Measurements from ENCODE around the gene PRDM16.

The PRDM16 gene

DNA sequence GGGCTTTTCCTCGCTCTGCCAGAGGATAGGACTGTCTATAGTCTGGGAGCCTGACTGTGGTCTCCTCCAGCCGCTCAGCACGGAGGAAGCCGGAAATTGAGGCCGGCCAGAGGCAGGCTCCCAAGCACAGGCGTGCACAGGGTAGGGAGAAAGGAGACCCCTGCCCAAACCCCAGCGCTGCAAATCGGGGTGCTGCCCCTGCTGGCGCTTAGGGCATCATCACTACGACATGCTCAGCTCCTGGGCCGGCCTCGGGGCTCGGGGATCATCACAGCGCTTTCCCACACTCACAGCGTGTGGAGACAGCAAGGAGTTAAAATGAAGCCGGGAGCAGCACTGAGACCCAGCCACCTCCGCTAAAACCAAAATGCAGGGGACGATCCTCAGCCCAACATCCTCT, 322.7 kb downstream of the PRDM16 start:
- no peak for DNase-seq

DNA sequence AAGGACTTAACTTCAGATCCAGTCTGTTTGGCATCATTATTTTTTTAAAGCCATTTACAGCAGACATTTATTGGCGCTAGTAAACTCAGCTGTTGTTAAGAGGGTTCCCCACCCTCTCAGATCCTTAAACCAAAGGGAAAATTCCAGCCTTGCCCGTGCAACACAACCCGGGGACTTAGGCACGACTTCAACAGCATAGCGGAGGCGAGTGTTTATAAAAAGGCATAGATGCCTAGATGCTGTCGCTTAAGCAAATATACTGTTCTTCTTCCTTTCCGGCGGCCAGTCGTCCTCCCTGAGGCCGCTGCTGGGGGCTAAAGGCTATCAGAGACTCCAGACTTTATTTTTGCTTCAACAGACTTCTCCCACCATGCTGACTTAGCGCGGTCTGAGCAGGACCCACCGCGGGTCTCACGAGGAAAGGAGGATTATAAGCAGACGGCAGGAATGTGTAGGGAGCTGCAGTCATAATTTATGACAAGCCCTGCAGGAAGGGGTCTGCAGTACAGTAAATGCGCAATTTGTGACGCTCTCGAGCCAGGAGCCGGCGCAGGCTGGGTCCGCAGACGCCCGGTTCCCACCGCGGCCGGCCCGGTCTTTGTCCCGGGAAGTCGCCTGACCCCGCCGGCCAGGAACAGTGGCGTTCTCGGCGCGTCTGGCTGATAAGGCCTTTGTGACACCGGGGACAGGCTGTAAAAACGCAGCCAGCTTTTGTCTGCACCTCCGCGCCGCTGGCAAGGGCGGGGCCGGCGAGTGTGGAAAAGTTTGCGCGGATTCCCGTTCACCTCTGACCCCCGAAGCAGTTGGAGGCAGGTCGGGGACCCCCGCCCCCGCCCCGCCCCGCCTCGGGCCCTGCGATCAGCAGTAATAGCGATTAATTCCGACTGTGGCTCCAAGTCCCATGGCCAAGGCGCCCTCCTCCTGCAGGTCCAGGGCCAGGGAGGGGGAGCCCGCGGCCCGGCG, 324.3 kb downstream of the PRDM16 start:
- DNase-seq = no peak

DNA sequence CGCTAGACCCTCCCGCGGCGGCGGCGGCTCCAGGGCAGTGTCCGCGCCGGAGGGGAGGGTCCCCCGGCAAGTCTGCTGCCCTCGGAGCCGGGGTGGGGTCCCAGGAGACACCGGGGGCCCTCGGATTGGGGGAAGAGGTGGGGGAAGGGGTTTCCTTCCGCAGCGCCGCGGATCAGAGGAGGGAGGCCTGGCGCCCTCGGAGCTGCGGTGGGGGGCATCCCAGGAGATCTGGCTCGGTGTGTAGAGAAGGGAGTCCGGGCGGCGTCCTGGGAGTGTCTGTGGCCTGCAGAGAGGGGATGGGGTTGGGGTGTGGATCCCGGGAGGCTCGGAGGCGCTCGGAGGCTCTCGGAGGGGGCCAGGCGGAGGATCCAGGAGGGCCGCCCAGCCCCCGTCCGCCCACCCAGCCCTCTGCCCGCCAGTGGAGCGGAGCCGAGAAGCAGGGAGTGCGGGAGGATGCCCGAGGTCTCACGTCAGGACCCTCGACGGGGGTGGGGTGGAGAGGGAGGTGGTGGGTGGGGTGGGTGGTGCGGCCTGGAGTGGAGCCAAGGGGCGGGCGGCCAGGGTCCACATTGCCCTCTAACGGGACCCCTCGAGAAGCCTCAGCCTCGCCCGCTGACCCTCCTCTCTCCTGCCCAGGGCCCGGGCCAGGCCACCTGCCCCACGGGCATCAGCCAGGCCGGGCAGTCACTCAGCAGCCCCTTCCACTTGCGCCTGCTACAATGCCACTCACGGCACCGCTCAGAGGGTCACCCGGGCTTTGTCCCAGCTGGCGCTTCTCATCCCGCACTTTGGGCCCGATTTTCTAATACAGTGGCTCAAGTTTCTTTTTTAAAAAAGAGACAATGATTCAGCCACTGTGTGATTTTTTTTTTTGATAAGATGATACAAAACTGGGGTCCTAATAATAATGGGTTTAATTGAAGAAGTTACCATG, 325.3 kb downstream of the PRDM16 start:
- no peak for DNase-seq

DNA sequence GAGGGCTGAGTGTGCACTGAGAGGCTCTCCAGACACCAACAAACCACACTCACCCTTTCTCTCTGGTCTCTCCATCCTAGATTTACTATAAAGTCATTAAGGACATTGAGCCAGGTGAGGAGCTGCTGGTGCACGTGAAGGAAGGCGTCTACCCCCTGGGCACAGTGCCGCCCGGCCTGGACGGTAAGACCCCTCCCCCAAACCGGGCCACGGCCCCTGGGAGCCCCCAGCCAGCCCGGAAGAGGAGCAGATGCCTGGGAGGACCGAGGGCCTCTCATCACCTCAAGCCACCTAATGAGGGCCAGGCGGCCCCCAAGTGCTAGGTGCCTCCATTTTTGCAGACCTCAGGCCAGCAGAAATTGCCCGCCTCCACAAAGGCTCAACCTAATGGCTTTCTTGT, 327.4 kb downstream of the PRDM16 start:
- no peak for DNase-seq

DNA sequence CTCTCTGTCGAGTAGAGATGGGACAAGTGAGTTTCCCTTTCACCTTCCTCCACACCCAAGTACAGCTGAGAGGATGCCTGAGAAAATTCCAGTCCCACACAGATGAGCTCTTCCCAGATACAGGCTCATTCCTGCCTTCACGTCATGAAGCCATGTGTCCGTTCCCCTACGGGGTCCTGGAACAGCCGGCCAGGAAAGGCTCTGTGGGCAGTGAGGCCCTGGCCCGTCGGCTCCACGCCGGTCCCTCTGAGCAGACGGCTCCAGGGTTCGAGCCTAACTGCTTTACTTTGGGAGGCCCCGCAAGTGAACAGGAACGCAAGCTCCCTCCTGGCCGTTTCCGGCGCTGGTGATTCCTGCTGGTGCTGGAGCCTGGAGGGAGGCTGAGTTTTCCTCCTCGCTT, 328.3 kb downstream of the PRDM16 start:
- DNase-seq = no peak

DNA sequence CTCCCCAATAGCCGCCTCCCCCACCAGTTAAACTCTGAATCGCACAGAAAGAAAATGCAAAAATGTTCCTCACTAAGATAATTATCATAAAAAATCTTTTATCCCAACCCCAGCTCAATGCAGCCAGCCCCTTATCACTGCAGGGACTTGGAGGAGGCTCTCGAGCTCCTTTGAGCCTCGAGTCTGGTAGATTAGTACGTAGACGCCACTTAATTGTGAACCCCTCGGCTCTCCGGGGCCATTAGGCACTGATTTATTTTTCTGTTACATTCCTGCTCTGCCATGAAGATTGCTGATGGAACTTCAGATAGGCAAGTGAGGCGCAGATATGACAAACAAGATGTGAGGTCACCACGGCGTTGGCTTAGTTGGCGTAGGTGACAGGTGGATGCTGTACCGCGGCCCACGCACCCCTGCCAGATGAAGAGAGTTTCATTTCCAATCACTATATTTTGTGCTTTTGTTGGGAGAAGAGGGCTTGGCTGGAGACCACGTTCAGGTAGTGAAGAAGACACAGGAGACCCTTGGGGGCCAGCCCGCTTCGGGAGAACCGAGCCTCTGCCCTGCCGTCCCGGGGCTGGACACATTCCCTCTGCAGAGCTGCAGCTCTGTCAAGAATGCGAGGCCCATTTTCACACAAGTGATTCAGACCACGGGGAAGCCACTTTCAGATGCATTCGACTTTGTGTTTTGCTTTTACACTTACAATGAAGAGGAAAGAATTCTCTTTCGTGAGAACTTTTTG, 329.6 kb downstream of the PRDM16 start:
- no peak for DNase-seq

- DNase-seq = no peak
These were observed 330.7 kb downstream of the PRDM16 start for GRCh38 chr1:3399732-3400131.

DNA sequence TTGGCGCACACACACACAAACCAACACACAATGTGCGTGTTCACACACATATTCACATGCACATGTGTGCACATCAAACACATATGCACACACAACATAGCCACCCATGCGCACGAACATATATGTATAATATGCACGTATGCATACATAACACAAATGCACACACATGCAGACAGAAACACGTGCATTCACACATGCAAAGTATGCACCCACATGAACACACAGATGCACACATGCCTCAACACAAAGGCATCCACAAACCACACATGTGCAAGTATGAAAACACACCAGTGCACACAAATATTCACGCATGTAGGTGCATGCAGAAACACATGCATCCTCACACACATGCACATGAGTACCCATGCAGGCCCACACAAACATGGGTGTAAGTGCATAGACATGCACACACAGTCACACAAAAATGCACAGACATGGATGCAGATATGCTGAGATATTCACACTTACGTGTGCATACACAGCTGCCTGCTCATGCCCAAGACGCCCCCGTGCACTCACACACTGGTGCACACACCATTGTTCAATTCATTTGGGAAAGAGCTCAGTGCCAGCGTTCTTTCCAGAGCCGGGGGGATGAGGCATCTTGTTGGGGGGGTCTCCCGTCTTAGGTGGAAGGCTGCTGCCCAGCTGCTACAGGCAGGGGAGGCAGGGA, 332.7 kb downstream of the PRDM16 start:
- no peak for DNase-seq

- DNase-seq = no peak
These were observed 333.4 kb downstream of the PRDM16 start for GRCh38 chr1:3402258-3403010.

- DNase-seq = no peak
These were observed 334.0 kb downstream of the PRDM16 start for GRCh38 chr1:3403011-3403345.

DNA sequence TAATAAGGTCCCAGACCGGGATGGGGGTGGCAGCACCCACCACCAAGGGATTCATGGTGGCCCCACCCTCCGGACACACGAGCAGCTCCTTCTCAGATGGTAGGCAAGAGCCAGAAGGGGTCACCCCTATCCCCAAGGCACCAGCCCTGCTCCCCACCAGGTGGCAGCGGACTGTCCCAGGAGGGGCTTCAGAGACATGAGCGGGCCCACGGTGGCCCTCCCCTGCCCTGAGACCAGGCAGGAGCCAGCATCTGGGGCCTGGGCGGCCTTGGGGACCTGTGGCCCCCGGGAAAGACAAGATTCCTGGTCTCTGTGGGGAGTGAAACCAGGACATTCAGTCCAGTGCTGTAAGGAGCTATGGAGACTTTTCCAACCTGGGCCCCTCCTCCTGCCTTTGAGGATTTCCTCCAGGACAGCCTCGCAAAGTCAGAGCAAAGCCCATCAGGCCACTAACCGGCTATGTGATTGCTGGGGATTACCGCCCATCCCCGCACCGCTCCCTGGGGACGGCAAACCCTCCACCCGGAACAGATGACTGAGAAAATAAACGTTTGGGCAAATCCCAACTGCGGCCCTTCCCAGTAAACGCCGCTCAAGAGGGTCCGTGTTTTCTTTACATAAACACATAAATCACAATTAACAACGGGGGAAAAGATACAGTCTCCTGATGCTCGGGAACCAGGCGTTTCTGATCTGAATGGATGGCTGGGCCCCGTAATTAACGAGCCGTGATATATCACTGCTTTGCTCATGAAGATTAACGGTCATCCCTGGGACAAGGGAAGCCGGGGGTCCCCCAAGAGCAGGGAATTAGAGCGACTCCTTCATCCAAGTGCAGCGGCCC, 334.6 kb downstream of the PRDM16 start:
- DNase-seq = no peak

DNA sequence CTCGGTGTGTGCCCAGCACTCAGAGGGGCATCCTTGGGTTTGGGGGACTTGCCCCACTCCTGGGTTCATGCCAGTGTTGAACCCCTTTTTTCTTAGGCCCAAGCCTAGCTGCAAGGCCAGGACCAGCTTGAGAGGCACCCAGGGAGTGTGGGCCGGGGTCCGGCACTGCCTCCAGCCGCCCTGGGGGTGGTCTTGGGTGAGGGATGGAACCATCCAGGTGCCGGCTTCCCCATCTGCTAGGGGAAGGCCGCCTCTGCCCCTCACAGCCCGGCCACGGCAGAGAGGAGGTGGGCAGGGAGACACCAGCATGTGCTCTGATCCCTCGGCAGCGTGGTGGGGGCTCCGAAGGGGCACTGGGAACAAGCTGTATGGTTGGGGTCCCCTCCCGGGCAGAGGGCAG, 335.3 kb downstream of the PRDM16 start:
- no peak for DNase-seq

- DNase-seq = no peak
These were observed 335.8 kb downstream of the PRDM16 start for GRCh38 chr1:3404801-3405200.

DNA sequence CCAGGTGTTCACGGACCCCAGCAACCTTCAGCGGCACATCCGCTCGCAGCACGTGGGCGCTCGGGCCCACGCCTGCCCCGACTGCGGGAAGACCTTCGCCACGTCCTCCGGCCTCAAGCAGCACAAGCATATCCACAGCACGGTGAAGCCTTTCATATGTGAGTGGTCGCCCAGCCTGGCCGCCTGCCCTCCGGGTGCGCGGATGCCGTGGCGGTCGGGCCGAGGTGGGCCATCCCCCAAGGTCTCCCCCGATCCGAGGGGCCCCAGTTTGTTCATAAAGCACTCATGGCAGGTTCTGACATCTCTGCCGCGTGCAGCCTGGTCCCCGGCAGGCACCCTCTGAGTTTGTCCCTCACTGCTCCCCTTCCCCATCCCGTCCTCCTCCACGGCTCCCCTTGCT, 336.5 kb downstream of the PRDM16 start:
- DNase-seq = no peak

GRCh38 chr1:3405974-3406867, 337.2 kb downstream of the PRDM16 start:
- DNase-seq = no peak

DNA sequence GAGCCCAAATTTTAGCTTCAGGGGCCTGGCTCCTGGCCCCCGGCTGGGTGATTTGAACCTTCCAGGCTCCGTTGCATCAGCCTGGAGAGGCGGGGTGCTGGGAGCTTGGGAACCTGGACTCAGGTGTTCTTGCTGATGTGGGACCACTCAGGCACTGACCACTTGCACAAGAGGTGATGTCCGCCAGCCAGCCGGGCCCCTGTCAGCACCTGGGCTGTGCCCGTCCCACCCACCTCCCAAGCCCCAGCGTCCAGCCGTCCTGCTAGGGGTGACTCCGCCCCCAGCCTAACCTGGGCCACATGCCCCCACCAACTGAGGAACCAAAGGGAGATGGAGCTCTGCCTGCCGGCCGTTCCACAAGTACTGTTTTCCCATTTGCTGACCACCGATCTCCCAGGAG, 338.0 kb downstream of the PRDM16 start:
- no peak for DNase-seq

GRCh38 chr1:3408751-3409266, 339.8 kb downstream of the PRDM16 start:
- DNase-seq = no peak

DNA sequence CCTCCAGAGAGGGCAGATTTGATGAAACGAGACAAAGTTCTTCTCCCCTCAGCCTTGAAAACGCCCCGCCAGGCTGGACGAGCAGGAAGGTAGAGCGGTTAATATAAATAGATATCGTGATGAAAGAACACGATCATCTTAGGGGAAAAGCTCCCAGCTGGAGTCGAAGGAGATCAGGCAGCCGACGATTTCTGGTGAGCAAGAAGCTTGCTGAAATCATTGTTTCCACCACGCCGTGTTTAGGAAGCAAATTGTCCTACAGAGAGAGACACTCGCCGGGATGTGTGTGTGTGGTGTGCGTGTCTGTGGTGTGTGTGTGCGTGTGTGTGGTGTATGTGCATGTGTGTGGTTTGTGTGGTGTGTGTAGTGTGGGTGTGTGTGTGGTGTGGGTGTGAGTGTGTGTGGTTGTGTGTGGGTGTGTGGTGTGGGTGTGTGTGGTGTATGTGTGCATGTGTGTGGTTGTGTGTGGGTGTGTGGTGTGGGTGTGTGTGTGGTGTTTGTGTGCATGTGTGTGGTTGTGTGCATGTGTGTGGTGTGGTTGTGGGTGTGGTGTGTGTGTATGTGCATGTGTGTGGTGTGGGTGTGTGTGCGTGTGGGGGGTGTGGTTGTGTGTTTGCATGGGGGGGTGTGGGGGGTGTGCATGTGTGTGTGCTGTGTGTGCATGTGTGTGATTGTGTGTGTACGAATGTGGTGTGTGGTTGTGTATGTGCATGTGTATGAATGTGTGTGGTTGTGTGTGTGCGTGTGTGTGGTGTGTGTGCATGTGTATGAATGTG, 340.6 kb downstream of the PRDM16 start:
- no peak for DNase-seq
